Loucy (cell line): ENCODE measurements around the gene NOC4L.

ENCODE experiments used
- H2AFZ ChIP-seq: fragments of 200-600 bp; sonication (generic); 2 replicates; pipeline ENCODE4 v1.6.0; 2016; ENCODE audit warnings: antibody characterized with exemption, mild to moderate bottlenecking, low read length, moderate library complexity
- H3F3A ChIP-seq: fragments of 200-600 bp; 2 replicates; pipeline ENCODE4 v1.6.0; 2016; ENCODE audit warnings: antibody characterized with exemption, low read depth, mild to moderate bottlenecking
- H3K27me3 ChIP-seq: fragments of 200-600 bp; sonication (generic); 2 replicates; pipeline ENCODE4 v1.6.1; 2014; ENCODE audit warnings: low read length, mild to moderate bottlenecking; ENCODE audit not compliant: insufficient read depth, poor library complexity, severe bottlenecking
- H3K36me3 ChIP-seq: fragments of 200-600 bp; sonication (generic); 2 replicates; pipeline ENCODE4 v1.6.1; 2016; ENCODE audit warnings: low read length; ENCODE audit not compliant: insufficient read depth
- H3K4me1 ChIP-seq: fragments of 200-600 bp; sonication (generic); 2 replicates; pipeline ENCODE4 v1.5.1; 2014; ENCODE audit warnings: low read length, mild to moderate bottlenecking; ENCODE audit not compliant: insufficient read depth, poor library complexity, severe bottlenecking
- H3K4me2 ChIP-seq: fragments of 200-600 bp; sonication (generic); 2 replicates; pipeline ENCODE4 v1.6.0; 2014; ENCODE audit warnings: antibody characterized with exemption, low read length, low read depth, mild to moderate bottlenecking; ENCODE audit not compliant: poor library complexity, severe bottlenecking
- H3K4me3 ChIP-seq: fragments of 200-600 bp; sonication (generic); 2 replicates; pipeline ENCODE4 v1.5.1; 2014; ENCODE audit warnings: low read length, mild to moderate bottlenecking, mixed read lengths; ENCODE audit not compliant: poor library complexity, severe bottlenecking
- H3K79me2 ChIP-seq: fragments of 200-600 bp; sonication (generic); 2 replicates; pipeline ENCODE4 v1.6.1; 2014; ENCODE audit warnings: low read length; ENCODE audit not compliant: insufficient read depth
- H3K9ac ChIP-seq: fragments of 200-600 bp; sonication (generic); 2 replicates; pipeline ENCODE4 v1.6.0; 2014; ENCODE audit warnings: mild to moderate bottlenecking, low read depth, low read length, moderate library complexity; ENCODE audit not compliant: poor library complexity, severe bottlenecking
- H3K9me2 ChIP-seq: fragments of 200-600 bp; sonication (generic); replicated peaks from 2 replicates; pipeline ENCODE4 v1.6.1; 2016; ENCODE audit warnings: low read depth, low read length, mixed read lengths
- H3K9me3 ChIP-seq: fragments of 200-600 bp; sonication (generic); 2 replicates; pipeline ENCODE4 v1.6.1; 2014; ENCODE audit warnings: mild to moderate bottlenecking, antibody characterized with exemption, low read length, low read depth; ENCODE audit not compliant: insufficient read depth
- H4K20me1 ChIP-seq: fragments of 200-600 bp; sonication (generic); 2 replicates; pipeline ENCODE4 v1.6.0; 2014; ENCODE audit warnings: antibody characterized with exemption, low read length, mild to moderate bottlenecking; ENCODE audit not compliant: insufficient read depth, poor library complexity, severe bottlenecking
- EZH2phosphoT487 ChIP-seq: fragments of 200-600 bp; IDR thresholded peaks from 2 replicates; pipeline ENCODE4 v1.6.1; 2018; ENCODE audit warnings: antibody characterized with exemption, mild to moderate bottlenecking, moderate library complexity, borderline replicate concordance
- TF ChIP-seq, protein P1 (sequence below): fragments of 200-600 bp; sonication (generic); conservative IDR thresholded peaks from 2 replicates; pipeline ENCODE4 v1.5.1; 2014; ENCODE audit warnings: mild to moderate bottlenecking, antibody characterized with exemption, low read length

Gene NOC4L

DNA sequence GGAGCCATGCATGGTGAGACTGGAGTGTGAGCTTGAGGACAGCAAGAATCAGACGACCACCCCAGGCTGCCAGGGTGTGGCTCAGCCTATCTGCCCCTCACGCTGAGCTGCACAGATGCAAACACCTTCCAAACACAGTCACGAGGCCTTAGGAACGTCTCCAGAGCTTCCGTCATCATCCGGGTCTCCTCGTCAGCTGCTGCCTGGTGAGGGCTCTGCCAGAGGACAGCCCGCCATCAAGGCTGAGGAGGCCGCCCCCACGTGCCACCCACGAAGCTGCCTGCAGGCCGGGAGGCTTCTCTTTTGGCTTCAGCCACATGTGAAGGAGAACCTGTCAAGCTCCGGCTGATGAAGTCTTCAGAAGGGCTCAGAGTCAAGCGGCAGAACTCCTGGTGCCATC, 13.6 kb upstream of the NOC4L start:
- no peak for TF ChIP-seq EZH2phosphoT487
- TF ChIP-seq, protein P1, sequence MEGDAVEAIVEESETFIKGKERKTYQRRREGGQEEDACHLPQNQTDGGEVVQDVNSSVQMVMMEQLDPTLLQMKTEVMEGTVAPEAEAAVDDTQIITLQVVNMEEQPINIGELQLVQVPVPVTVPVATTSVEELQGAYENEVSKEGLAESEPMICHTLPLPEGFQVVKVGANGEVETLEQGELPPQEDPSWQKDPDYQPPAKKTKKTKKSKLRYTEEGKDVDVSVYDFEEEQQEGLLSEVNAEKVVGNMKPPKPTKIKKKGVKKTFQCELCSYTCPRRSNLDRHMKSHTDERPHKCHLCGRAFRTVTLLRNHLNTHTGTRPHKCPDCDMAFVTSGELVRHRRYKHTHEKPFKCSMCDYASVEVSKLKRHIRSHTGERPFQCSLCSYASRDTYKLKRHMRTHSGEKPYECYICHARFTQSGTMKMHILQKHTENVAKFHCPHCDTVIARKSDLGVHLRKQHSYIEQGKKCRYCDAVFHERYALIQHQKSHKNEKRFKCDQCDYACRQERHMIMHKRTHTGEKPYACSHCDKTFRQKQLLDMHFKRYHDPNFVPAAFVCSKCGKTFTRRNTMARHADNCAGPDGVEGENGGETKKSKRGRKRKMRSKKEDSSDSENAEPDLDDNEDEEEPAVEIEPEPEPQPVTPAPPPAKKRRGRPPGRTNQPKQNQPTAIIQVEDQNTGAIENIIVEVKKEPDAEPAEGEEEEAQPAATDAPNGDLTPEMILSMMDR = no peak

DNA sequence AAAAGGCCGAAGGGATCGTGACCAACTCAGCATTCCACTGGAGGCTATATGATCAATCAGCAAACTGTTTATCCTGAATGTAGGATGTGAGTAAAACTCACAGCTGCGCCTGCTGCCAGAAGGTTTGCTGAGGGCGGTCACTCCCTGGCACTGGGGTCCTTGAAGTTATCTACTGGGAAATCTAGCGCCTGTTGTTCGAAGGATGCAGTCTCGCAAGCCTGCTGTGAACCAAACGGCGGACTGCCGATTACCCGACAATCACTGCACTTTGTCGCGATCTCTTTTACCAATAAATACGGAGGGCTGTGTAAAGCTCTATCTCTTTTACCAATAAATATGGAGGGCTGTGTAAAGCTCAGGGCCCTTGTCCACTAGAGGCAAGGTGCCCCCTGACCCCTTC, 13.0 kb upstream of the NOC4L start:
- no peaks in the 10 kb centered on the region for H3K4me1 ChIP-seq

More for the DNA sequence above, 13.6 kb upstream of the NOC4L start:
- no peaks in the 10 kb centered on the region for H3F3A ChIP-seq
- no peak overlapping the region for H3K9ac ChIP-seq
- no peaks in the 10 kb centered on the region for H3K79me2 ChIP-seq
- H4K20me1 ChIP-seq = no peaks in the 10 kb centered on the region
- peaks cover 23% of the 10 kb centered on the region; the same call in 1 of the 2 replicates for H3K36me3 ChIP-seq
- no peak overlapping the region for H3K4me3 ChIP-seq
- H3K4me2 ChIP-seq = no peak overlapping the region
- no peaks in the 10 kb centered on the region for H3K27me3 ChIP-seq
- H3K9me3 ChIP-seq = no peaks in the 10 kb centered on the region
- H3K9me2 ChIP-seq = no peaks in the 10 kb centered on the region
- no peak overlapping the region for H2AFZ ChIP-seq
- no peaks in the 10 kb centered on the region for H3K4me1 ChIP-seq

DNA sequence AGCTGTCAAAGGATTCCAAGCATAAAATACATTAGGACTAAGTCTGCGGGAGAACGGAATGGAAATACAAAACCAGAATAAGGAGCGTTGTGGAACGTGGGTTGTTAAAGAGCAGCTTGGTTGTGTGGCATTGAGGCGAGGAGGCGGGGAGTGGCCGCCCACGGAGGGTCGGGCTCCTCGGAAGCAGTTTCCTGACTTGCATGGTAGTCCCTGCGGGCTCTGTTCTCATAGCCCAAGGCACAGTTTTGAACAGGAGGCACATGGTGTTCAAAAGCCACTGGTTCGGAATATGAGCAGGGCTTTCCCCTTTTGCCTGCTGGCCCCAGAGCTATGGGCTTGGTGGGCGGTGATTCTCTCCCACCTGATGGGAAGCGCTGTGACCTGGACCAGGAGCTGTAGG, 12.3 kb upstream of the NOC4L start:
- H2AFZ ChIP-seq = no peak overlapping the region
- H3K36me3 ChIP-seq = peaks cover 10% of the 10 kb centered on the region; the same call in 1 of the 2 replicates
- H3K4me1 ChIP-seq = no peaks in the 10 kb centered on the region
- no peak overlapping the region for H3K4me2 ChIP-seq
- H4K20me1 ChIP-seq = no peaks in the 10 kb centered on the region
- H3F3A ChIP-seq = no peaks in the 10 kb centered on the region; the same call in 1 of the 2 replicates
- H3K79me2 ChIP-seq = no peaks in the 10 kb centered on the region
- H3K9ac ChIP-seq = no peak overlapping the region
- H3K9me3 ChIP-seq = no peaks in the 10 kb centered on the region
- H3K9me2 ChIP-seq = no peaks in the 10 kb centered on the region
- H3K27me3 ChIP-seq = no peaks in the 10 kb centered on the region
- TF ChIP-seq EZH2phosphoT487 = no peak
- no peak overlapping the region for H3K4me3 ChIP-seq

More for the DNA sequence above, 13.0 kb upstream of the NOC4L start:
- H3K4me2 ChIP-seq = no peak overlapping the region
- H4K20me1 ChIP-seq = no peaks in the 10 kb centered on the region
- no peaks in the 10 kb centered on the region for H3K9me3 ChIP-seq
- H3K79me2 ChIP-seq = no peaks in the 10 kb centered on the region
- H3K9ac ChIP-seq = no peak overlapping the region
- no peak overlapping the region for H2AFZ ChIP-seq
- H3K4me3 ChIP-seq = no peak overlapping the region
- no peaks in the 10 kb centered on the region for H3K9me2 ChIP-seq
- H3K27me3 ChIP-seq = no peaks in the 10 kb centered on the region
- no peak for TF ChIP-seq EZH2phosphoT487
- TF ChIP-seq, protein P1 = no peak
- no peaks in the 10 kb centered on the region for H3F3A ChIP-seq
- peaks cover 17% of the 10 kb centered on the region; the same call in 1 of the 2 replicates for H3K36me3 ChIP-seq
